Stimulated activated CD8-positive, alpha-beta memory T cell treated with anti-CD3 and anti-CD28 coated beads, Interleukin-12 subunit alpha, Interleukin-12 subunit beta, amount 100 ng/mL, for 4 hours (primary cell): Measurements from ENCODE around the gene WDR48.

Experiments
- DNase-seq: peaks from one replicate; pipeline ENCODE4 v3.0.0-alpha.2; 2020; ENCODE audit warnings: low read depth

WDR48 gene

GRCh38 chr3:39140341-39140971 is 88.6 kb downstream of the WDR48 start:
- DNase-seq: no peak

GRCh38 chr3:39141171-39141995 is 89.6 kb downstream of the WDR48 start:
- no peak for DNase-seq

- DNase-seq: no peak
These were observed 90.3 kb downstream of the WDR48 start for GRCh38 chr3:39142067-39142466.

GRCh38 chr3:39143051-39143885 is 91.5 kb downstream of the WDR48 start:
- DNase-seq: no peak

- no peak for DNase-seq
These were observed 92.4 kb downstream of the WDR48 start for GRCh38 chr3:39144095-39144747.

- no peak for DNase-seq
These were observed 93.0 kb downstream of the WDR48 start for GRCh38 chr3:39144748-39145380.

- DNase-seq: no peak
These were observed 94.3 kb downstream of the WDR48 start for GRCh38 chr3:39146083-39146501.
